DOHH2 (cell line): ENCODE data around the gene SLIT1.

ENCODE experiments used
- H3F3A ChIP-seq: fragments of 200-600 bp; sonication (generic), shearing (Covaris generic); 2 replicates; pipeline ENCODE4 v1.6.0; 2016; ENCODE audit warnings: antibody characterized with exemption, mild to moderate bottlenecking; ENCODE audit not compliant: control insufficient read depth, insufficient read depth
- H3K27ac ChIP-seq: fragments of 200-600 bp; sonication (generic); 2 replicates; pipeline ENCODE4 v1.5.1; 2014; ENCODE audit warnings: low read depth, mild to moderate bottlenecking, low read length, moderate library complexity
- H3K27me3 ChIP-seq: fragments of 200-600 bp; sonication (generic); 2 replicates; pipeline ENCODE4 v1.6.1; 2014; ENCODE audit warnings: mild to moderate bottlenecking, low read length, mixed read lengths; ENCODE audit not compliant: control insufficient read depth
- H3K36me3 ChIP-seq: fragments of 200-600 bp; sonication (generic); 2 replicates; pipeline ENCODE4 v1.6.1; 2014; ENCODE audit warnings: mild to moderate bottlenecking, low read length, moderate library complexity, mixed read lengths; ENCODE audit not compliant: control insufficient read depth
- H3K4me1 ChIP-seq: fragments of 200-600 bp; sonication (generic); 2 replicates; pipeline ENCODE4 v1.6.1; 2014; ENCODE audit warnings: mild to moderate bottlenecking, low read length, mixed read lengths; ENCODE audit not compliant: control insufficient read depth
- H3K4me2 ChIP-seq: fragments of 200-600 bp; sonication (generic); 2 replicates; pipeline ENCODE4 v1.6.0; 2014; ENCODE audit warnings: mild to moderate bottlenecking, low read length, moderate library complexity
- H3K4me3 ChIP-seq: fragments of 200-600 bp; sonication (generic); 2 replicates; pipeline ENCODE4 v1.5.1; 2014; ENCODE audit warnings: mild to moderate bottlenecking, low read length, mixed read lengths
- H3K79me2 ChIP-seq: fragments of 200-600 bp; sonication (generic); 2 replicates; pipeline ENCODE4 v1.6.1; 2014; ENCODE audit warnings: mild to moderate bottlenecking, low read length, mixed read lengths; ENCODE audit not compliant: control insufficient read depth
- H3K9me2 ChIP-seq: fragments of 200-600 bp; sonication (generic); replicated peaks from 2 replicates; pipeline ENCODE4 v1.6.1; 2014; ENCODE audit warnings: mild to moderate bottlenecking, low read length, mixed read lengths; ENCODE audit not compliant: control insufficient read depth
- H3K9me3 ChIP-seq: fragments of 200-600 bp; sonication (generic); 2 replicates; pipeline ENCODE4 v1.6.1; 2014; ENCODE audit warnings: antibody characterized with exemption, low read length, mixed read lengths; ENCODE audit not compliant: control insufficient read depth, insufficient read depth
- H4K20me1 ChIP-seq: fragments of 200-600 bp; sonication (generic); 2 replicates; pipeline ENCODE4 v1.6.0; 2014; ENCODE audit warnings: low read depth, mild to moderate bottlenecking, antibody characterized with exemption, low read length, moderate library complexity; ENCODE audit not compliant: control insufficient read depth, insufficient read depth
- CTCF ChIP-seq: fragments of 200-600 bp; sonication (generic); IDR thresholded peaks from one replicate; pipeline ENCODE4 v1.5.1; 2014; ENCODE audit warnings: antibody characterized with exemption, mild to moderate bottlenecking, low read depth, low read length; ENCODE audit not compliant: poor library complexity, severe bottlenecking
- EZH2phosphoT487 ChIP-seq: fragments of 200-600 bp; sonication (generic); IDR thresholded peaks from 2 replicates; pipeline ENCODE4 v1.6.1; 2017; ENCODE audit warnings: borderline replicate concordance, mild to moderate bottlenecking, antibody characterized with exemption, low read length, moderate library complexity, mixed read lengths

The SLIT1 gene

GRCh38 chr10:96998329-96998888 is 187.3 kb downstream of the SLIT1 start:
- Histone ChIP-seq H3K4me1 (no peaks in the 10 kb centered on the region), H3K4me2 (no peak overlapping the region), H4K20me1 (no peaks in the 10 kb centered on the region), H3K79me2 (no peaks in the 10 kb centered on the region), H3K4me3 (no peak overlapping the region), H3K36me3 (no peaks in the 10 kb centered on the region), H3F3A (no peaks in the 10 kb centered on the region), H3K27ac (no peak overlapping the region), H3K9me3 (no peaks in the 10 kb centered on the region), H3K27me3 (no peaks in the 10 kb centered on the region), H3K9me2 (no peaks in the 10 kb centered on the region)
- no peak for TF ChIP-seq CTCF
- no peak for TF ChIP-seq EZH2phosphoT487

- Histone ChIP-seq H3K4me2 (no peak overlapping the region), H3K79me2 (no peaks in the 10 kb centered on the region), H3K9me3 (no peaks in the 10 kb centered on the region), H3K27me3 (no peaks in the 10 kb centered on the region), H3K4me1 (peaks cover 8% of the 10 kb centered on the region; the same call in 1 of the 2 replicates), H3K9me2 (no peaks in the 10 kb centered on the region), H3K36me3 (no peaks in the 10 kb centered on the region), H3K4me3 (no peak overlapping the region), H4K20me1 (no peaks in the 10 kb centered on the region), H3K27ac (no peak overlapping the region), H3F3A (no peaks in the 10 kb centered on the region)
- TF ChIP-seq EZH2phosphoT487 (no peak), CTCF (no peak)
Measured at GRCh38 chr10:96996275-96996965, 189.3 kb downstream of the SLIT1 start.

GRCh38 chr10:96995851-96996250 is 189.9 kb downstream of the SLIT1 start:
- peaks cover 8% of the 10 kb centered on the region; the same call in 1 of the 2 replicates for H3K4me1 ChIP-seq
- H3K27ac ChIP-seq: no peak overlapping the region
- H3F3A ChIP-seq: no peaks in the 10 kb centered on the region
- no peaks in the 10 kb centered on the region for H3K36me3 ChIP-seq
- H3K79me2 ChIP-seq: no peaks in the 10 kb centered on the region
- TF ChIP-seq CTCF: no peak
- TF ChIP-seq EZH2phosphoT487: no peak
- no peak overlapping the region for H3K4me3 ChIP-seq
- no peaks in the 10 kb centered on the region for H3K27me3 ChIP-seq
- no peak overlapping the region for H3K4me2 ChIP-seq
- no peaks in the 10 kb centered on the region for H3K9me2 ChIP-seq
- no peaks in the 10 kb centered on the region for H4K20me1 ChIP-seq
- H3K9me3 ChIP-seq: no peaks in the 10 kb centered on the region
